TTC549 (cell line): ENCODE results near the gene PRPF8.

Experiments used
- FAIRE-seq: peaks from 2 replicates; lab custom pipeline; 2012; peaks lifted over from hg19 to GRCh38; lab: Jason Lieb, UNC

The PRPF8 gene

GRCh38 chr17:1625581-1625980 is 59.1 kb downstream of the PRPF8 start:
- FAIRE-seq, result no peak

GRCh38 chr17:1625053-1625452 is 59.6 kb downstream of the PRPF8 start:
- FAIRE-seq, result no peak

GRCh38 chr17:1624650-1625049 is 60.0 kb downstream of the PRPF8 start:
- FAIRE-seq, result no peak

GRCh38 chr17:1623057-1623630 is 61.5 kb downstream of the PRPF8 start:
- no peak for FAIRE-seq

- no peak for FAIRE-seq
These were observed 63.3 kb downstream of the PRPF8 start for GRCh38 chr17:1621273-1621954.

GRCh38 chr17:1620486-1620885 is 64.2 kb downstream of the PRPF8 start:
- no peak for FAIRE-seq

- no peak for FAIRE-seq
These were observed 67.0 kb downstream of the PRPF8 start for GRCh38 chr17:1617620-1618174.

- FAIRE-seq, result no peak
These were observed 68.6 kb downstream of the PRPF8 start for GRCh38 chr17:1616101-1616500.

- FAIRE-seq, result no peak
These were observed 72.3 kb downstream of the PRPF8 start for GRCh38 chr17:1612400-1612799.

GRCh38 chr17:1611715-1612114 is 73.0 kb downstream of the PRPF8 start:
- FAIRE-seq, result no peak

- no peak for FAIRE-seq
These were observed 76.0 kb downstream of the PRPF8 start for GRCh38 chr17:1608676-1609075.

GRCh38 chr17:1607971-1608320 is 76.7 kb downstream of the PRPF8 start:
- FAIRE-seq, result no peak

GRCh38 chr17:1606352-1606985 is 78.2 kb downstream of the PRPF8 start:
- no peak for FAIRE-seq

GRCh38 chr17:1605681-1606351 is 78.9 kb downstream of the PRPF8 start:
- no peak for FAIRE-seq

GRCh38 chr17:1604831-1605528 is 79.7 kb downstream of the PRPF8 start:
- FAIRE-seq, result no peak

- FAIRE-seq, result no peak
These were observed 83.1 kb downstream of the PRPF8 start for GRCh38 chr17:1601571-1601970.
